GDM1 (cell line): ENCODE measurements around the gene GOLGA7B.

Source experiments
- DNase-seq: peaks from one replicate; lab custom pipeline; 2025; lab: John Stamatoyannopoulos, UW

The GOLGA7B gene

GRCh38 chr10:97868134-97868685, 18.6 kb downstream of the GOLGA7B start:
- DNase-seq = no peak

GRCh38 chr10:97869091-97870042, 19.7 kb downstream of the GOLGA7B start:
- DNase-seq = peak; percentile 89

GRCh38 chr10:97870990-97871389, 21.3 kb downstream of the GOLGA7B start:
- no peak for DNase-seq

- no peak for DNase-seq
Observed at GRCh38 chr10:97873569-97873968, 23.9 kb downstream of the GOLGA7B start.

- DNase-seq = no peak
Observed at GRCh38 chr10:97874332-97874731, 24.7 kb downstream of the GOLGA7B start.

- DNase-seq = no peak
Observed at GRCh38 chr10:97875391-97875790, 25.7 kb downstream of the GOLGA7B start.

- DNase-seq = no peak
Observed at GRCh38 chr10:97876402-97876801, 26.8 kb downstream of the GOLGA7B start.

GRCh38 chr10:97879241-97879640, 29.6 kb downstream of the GOLGA7B start:
- no peak for DNase-seq

- DNase-seq = no peak
Observed at GRCh38 chr10:97880109-97880508, 30.5 kb downstream of the GOLGA7B start.

GRCh38 chr10:97882142-97883091, 32.8 kb downstream of the GOLGA7B start:
- no peak for DNase-seq

- no peak for DNase-seq
Observed at GRCh38 chr10:97883092-97883485, 33.4 kb downstream of the GOLGA7B start.

- no peak for DNase-seq
Observed at GRCh38 chr10:97886286-97886685, 36.6 kb downstream of the GOLGA7B start.

- no peak for DNase-seq
Observed at GRCh38 chr10:97887399-97887798, 37.8 kb downstream of the GOLGA7B start.

- DNase-seq = no peak
Observed at GRCh38 chr10:97888134-97888533, 38.5 kb downstream of the GOLGA7B start.

- DNase-seq = no peak
Observed at GRCh38 chr10:97888641-97889262, 39.1 kb downstream of the GOLGA7B start.

GRCh38 chr10:97889461-97890265, 40.0 kb downstream of the GOLGA7B start:
- DNase-seq = no peak

GRCh38 chr10:97891497-97892167, 42.0 kb downstream of the GOLGA7B start:
- no peak for DNase-seq

GRCh38 chr10:97892506-97892905, 42.9 kb downstream of the GOLGA7B start:
- no peak for DNase-seq

- no peak for DNase-seq
Observed at GRCh38 chr10:97892939-97893338, 43.3 kb downstream of the GOLGA7B start.

GRCh38 chr10:97894092-97894491, 44.4 kb downstream of the GOLGA7B start:
- DNase-seq = no peak
